ENCODE results near the gene TRAPPC11.
"Not testable (repeated sequence)": the region's sequence is repeated elsewhere in the genome, so short reads cannot be mapped to it uniquely, and the experiment has no call there.

TRAPPC11 gene

DNA sequence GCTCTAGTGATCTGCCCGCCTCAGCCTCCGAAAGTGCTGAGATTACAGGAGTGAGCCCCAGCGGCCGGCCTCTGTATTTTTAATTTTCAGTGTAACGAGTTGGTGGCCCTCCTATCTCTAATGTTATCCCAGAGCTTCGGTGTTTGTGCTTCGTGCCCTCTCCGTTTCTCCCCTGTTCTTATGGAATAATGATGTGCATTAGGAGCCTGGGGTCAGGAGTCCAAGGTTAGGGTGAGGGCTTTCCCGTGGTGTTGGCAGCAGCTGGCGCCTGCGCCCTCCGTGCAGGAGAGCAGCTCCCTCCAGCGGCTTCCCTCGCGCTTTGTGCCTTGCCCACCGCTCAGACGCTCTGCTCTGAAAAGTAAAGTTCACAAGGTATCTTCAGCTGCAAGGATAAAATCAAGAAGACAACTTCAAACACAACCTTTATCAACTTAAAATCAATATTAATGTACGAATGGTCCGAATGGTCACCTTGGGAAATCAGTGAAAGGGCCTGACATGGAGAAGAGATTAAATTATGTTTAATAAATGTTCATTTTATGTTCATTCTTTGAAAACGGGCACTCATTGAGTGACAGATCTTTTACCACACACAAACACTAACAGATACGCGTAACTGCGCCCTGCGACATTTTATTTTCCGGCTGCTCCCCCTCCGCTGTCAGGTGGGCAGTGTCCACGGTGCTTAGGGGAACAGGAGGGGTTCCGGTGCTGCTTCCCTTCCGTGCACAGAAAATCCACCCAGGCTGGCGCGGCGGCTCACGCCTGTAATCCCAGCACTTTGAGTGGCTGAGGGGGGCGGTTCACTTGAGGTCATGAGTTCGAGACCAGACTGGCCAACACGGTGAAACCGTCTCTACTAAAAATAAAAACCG lies 62.4 kb downstream of the TRAPPC11 start:
- Histone ChIP-seq H3K9me3 (ENCODE audit: insufficient read depth, low read depth, low read length) (no peaks in the 10 kb centered on the region), H4K20me1 (ENCODE audit: insufficient read depth, low read length, poor library complexity, severe bottlenecking) (no peaks in the 10 kb centered on the region), H3K4me2 (ENCODE audit: low read depth, low read length, poor library complexity, severe bottlenecking) (no peak overlapping the region), H3K79me2 (ENCODE audit: insufficient read depth, low read length) (no peaks in the 10 kb centered on the region), H3K9ac (ENCODE audit: low read depth, low read length, poor library complexity, severe bottlenecking) (no peak overlapping the region), H3K36me3 (ENCODE audit: insufficient read depth, low read length) (no peaks in the 10 kb centered on the region), H3K4me3 (ENCODE audit: low read length, poor library complexity, severe bottlenecking) (no peak overlapping the region), H2AFZ (ENCODE audit: low read length) (no peak overlapping the region), H3K4me1 (ENCODE audit: insufficient read depth, low read length, poor library complexity, severe bottlenecking) (no peaks in the 10 kb centered on the region), H3K9me2 (replicated peaks; ENCODE audit: low read depth, low read length) (no peaks in the 10 kb centered on the region), H3F3A (ENCODE audit: low read depth) (no peaks in the 10 kb centered on the region), H3K27me3 (ENCODE audit: insufficient read depth, low read length, poor library complexity, severe bottlenecking) (no peaks in the 10 kb centered on the region)
- TF ChIP-seq EZH2phosphoT487 (IDR thresholded peaks at IDR 0.05; ENCODE audit: borderline replicate concordance) (no peak), CTCF (conservative IDR thresholded peaks at IDR 0.05; ENCODE audit: low read length) (no peak)

GRCh38 chr4:183722731-183723560 lies 63.9 kb downstream of the TRAPPC11 start:
- Histone ChIP-seq H3K9me2 (replicated peaks; ENCODE audit: low read depth, low read length) (no peaks in the 10 kb centered on the region), H2AFZ (ENCODE audit: low read length) (no peak overlapping the region), H3K27me3 (ENCODE audit: insufficient read depth, low read length, poor library complexity, severe bottlenecking) (no peaks in the 10 kb centered on the region), H3K9ac (ENCODE audit: low read depth, low read length, poor library complexity, severe bottlenecking) (no peak overlapping the region), H3F3A (ENCODE audit: low read depth) (no peaks in the 10 kb centered on the region), H3K36me3 (ENCODE audit: insufficient read depth, low read length) (no peaks in the 10 kb centered on the region), H4K20me1 (ENCODE audit: insufficient read depth, low read length, poor library complexity, severe bottlenecking) (no peaks in the 10 kb centered on the region), H3K9me3 (ENCODE audit: insufficient read depth, low read depth, low read length) (no peaks in the 10 kb centered on the region), H3K79me2 (ENCODE audit: insufficient read depth, low read length) (no peaks in the 10 kb centered on the region), H3K4me2 (ENCODE audit: low read depth, low read length, poor library complexity, severe bottlenecking) (no peak overlapping the region), H3K4me1 (ENCODE audit: insufficient read depth, low read length, poor library complexity, severe bottlenecking) (no peaks in the 10 kb centered on the region), H3K4me3 (ENCODE audit: low read length, poor library complexity, severe bottlenecking) (no peak overlapping the region)
- TF ChIP-seq CTCF (conservative IDR thresholded peaks at IDR 0.05; ENCODE audit: low read length) = no peak
- no peak for TF ChIP-seq EZH2phosphoT487 (IDR thresholded peaks at IDR 0.05; ENCODE audit: borderline replicate concordance)

DNA sequence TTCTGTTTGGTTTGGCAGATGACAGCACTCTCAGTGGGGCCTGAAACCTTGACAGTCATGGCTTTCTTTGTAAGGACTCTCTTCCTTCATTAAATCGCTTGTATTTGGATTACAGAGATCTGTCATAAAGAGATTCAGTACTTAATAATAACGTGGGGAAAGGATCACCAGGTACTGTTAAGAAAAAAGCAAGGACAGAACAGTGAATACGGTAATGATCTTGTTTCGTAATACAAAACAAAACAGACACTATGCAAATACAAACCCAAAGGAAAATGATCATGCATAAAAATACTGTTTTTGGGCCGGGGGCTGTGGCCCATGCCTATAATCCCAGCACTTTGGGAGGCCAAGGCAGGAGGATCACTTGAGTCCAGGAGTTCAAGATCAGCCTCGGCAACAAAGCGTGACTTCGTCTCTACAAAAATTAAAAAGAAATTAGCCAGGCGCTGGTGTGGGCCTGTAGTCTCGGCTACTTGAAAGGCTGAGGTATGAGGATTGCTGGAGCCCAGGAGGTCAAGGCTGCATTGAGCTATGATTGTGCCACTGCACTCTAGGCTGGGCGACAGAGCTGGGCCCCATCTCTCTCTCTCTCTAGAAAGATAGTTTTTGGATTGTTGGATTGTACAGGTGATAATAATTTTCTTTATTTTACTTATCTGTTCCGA lies 64.6 kb downstream of the TRAPPC11 start:
- no peak for TF ChIP-seq CTCF (conservative IDR thresholded peaks at IDR 0.05; ENCODE audit: low read length)
- TF ChIP-seq EZH2phosphoT487 (IDR thresholded peaks at IDR 0.05; ENCODE audit: borderline replicate concordance) = no peak
- Histone ChIP-seq H3K4me2 (ENCODE audit: low read depth, low read length, poor library complexity, severe bottlenecking) (no peak overlapping the region), H3K4me1 (ENCODE audit: insufficient read depth, low read length, poor library complexity, severe bottlenecking) (no peaks in the 10 kb centered on the region), H3K9me3 (ENCODE audit: insufficient read depth, low read depth, low read length) (no peaks in the 10 kb centered on the region), H4K20me1 (ENCODE audit: insufficient read depth, low read length, poor library complexity, severe bottlenecking) (no peaks in the 10 kb centered on the region), H3K79me2 (ENCODE audit: insufficient read depth, low read length) (no peaks in the 10 kb centered on the region), H3K36me3 (ENCODE audit: insufficient read depth, low read length) (no peaks in the 10 kb centered on the region), H3K4me3 (ENCODE audit: low read length, poor library complexity, severe bottlenecking) (no peak overlapping the region), H3K9me2 (replicated peaks; ENCODE audit: low read depth, low read length) (no peaks in the 10 kb centered on the region), H3K9ac (ENCODE audit: low read depth, low read length, poor library complexity, severe bottlenecking) (no peak overlapping the region), H3K27me3 (ENCODE audit: insufficient read depth, low read length, poor library complexity, severe bottlenecking) (no peaks in the 10 kb centered on the region), H3F3A (ENCODE audit: low read depth) (no peaks in the 10 kb centered on the region), H2AFZ (ENCODE audit: low read length) (no peak overlapping the region)

DNA sequence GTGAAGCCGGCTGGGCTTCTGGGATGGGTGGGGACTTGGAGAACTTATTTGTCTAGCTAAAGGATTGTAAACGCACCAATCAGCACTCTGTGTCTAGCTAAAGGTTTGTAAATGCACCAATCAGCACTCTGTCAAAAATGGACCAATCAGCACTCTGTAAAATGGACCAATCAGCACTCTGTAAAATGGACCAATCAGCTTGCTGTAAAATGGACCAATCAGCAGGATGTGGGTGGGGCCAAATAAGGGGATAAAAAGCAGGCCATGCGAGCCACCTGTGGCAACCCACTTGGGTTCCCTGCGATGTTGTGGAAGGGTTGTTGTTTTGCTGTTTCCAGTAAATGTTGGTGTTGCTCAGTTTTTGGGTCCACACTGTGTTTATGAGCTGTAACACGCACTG lies 66.5 kb downstream of the TRAPPC11 start:
- not testable (repeated sequence) for H2AFZ ChIP-seq (ENCODE audit: low read length); H3K4me3 ChIP-seq (ENCODE audit: low read length, poor library complexity, severe bottlenecking); H3K9me2 ChIP-seq (replicated peaks; ENCODE audit: low read depth, low read length); H3K9ac ChIP-seq (ENCODE audit: low read depth, low read length, poor library complexity, severe bottlenecking); H3K9me3 ChIP-seq (ENCODE audit: insufficient read depth, low read depth, low read length); H3K27me3 ChIP-seq (ENCODE audit: insufficient read depth, low read length, poor library complexity, severe bottlenecking); H3K4me1 ChIP-seq (ENCODE audit: insufficient read depth, low read length, poor library complexity, severe bottlenecking); H3K4me2 ChIP-seq (ENCODE audit: low read depth, low read length, poor library complexity, severe bottlenecking); H3K36me3 ChIP-seq (ENCODE audit: insufficient read depth, low read length); H3F3A ChIP-seq (ENCODE audit: low read depth); H3K79me2 ChIP-seq (ENCODE audit: insufficient read depth, low read length); H4K20me1 ChIP-seq (ENCODE audit: insufficient read depth, low read length, poor library complexity, severe bottlenecking)

Data from Loucy (cell line).